ENCODE measurements around the gene SGF29. TPM values are rescaled to one million over a fixed set of nuclear protein-coding genes. Genes with fewer than 3 reads are reported as not detected.
A peak's percentile ranks its signal among the peaks of the same experiment; 100 is the strongest.

Gene SGF29
- total RNA-seq, 1 donor from 2014 or later = 5.3 TPM

DNA sequence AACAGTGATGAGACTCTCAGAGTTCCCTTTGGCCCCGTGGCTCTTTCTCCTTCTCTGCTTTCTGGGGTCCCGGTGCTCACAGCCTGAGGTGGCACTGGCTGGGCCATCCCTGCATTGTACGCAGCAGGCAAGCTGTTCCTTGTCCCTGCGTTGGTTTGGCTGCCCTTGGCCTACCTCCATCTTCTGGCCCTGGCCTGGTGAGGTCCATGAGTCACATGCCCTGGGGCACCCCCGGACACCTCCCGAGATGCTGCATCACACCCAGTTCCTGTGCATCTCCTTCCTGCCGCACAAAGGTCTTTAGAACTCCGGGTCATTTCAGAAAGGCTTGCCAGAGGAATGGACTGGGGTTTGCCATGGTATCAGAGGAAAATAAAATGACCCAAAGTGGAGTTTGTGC, 33.7 kb downstream of the SGF29 start:
- TF ChIP-seq EZH2 (IDR thresholded peaks at IDR 0.05) (no peak), EZH2phosphoT487 (IDR thresholded peaks at IDR 0.05) (no peak)
- TF ChIP-seq, protein P1, sequence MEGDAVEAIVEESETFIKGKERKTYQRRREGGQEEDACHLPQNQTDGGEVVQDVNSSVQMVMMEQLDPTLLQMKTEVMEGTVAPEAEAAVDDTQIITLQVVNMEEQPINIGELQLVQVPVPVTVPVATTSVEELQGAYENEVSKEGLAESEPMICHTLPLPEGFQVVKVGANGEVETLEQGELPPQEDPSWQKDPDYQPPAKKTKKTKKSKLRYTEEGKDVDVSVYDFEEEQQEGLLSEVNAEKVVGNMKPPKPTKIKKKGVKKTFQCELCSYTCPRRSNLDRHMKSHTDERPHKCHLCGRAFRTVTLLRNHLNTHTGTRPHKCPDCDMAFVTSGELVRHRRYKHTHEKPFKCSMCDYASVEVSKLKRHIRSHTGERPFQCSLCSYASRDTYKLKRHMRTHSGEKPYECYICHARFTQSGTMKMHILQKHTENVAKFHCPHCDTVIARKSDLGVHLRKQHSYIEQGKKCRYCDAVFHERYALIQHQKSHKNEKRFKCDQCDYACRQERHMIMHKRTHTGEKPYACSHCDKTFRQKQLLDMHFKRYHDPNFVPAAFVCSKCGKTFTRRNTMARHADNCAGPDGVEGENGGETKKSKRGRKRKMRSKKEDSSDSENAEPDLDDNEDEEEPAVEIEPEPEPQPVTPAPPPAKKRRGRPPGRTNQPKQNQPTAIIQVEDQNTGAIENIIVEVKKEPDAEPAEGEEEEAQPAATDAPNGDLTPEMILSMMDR (IDR thresholded peaks at IDR 0.05) = no peak
- no peak overlapping the region for H3K9ac ChIP-seq

DNA sequence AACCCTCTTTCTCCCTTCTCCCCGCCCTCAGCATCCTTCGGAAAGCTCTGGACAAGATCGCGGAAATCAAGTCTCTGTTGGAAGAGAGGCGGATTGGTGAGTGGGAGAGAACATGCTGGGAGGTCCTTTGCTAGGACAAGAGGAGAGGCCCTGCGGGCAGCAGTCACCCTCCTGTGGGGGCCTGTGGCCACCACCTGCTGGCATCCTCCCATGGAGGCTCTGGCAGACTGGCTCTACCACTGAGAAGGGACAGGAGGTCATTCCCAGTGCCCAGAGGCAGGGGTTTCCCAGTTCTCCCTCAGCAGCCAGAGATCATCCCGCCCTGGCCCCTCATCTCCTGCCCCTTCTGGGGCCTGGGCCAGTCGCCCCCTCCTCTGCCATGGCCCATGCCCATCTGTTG, 35.3 kb downstream of the SGF29 start:
- Histone ChIP-seq H3K27me3 (no peaks in the 10 kb centered on the region), H3K36me3 (no peaks in the 10 kb centered on the region), H3K27ac (no peak overlapping the region), H4K20me1 (ENCODE audit: low read depth) (no peaks in the 10 kb centered on the region), H3K4me1 (no peaks in the 10 kb centered on the region), H3K4me2 (no peak overlapping the region), H3K4me3 (no peak overlapping the region), H3F3A (ENCODE audit: low read depth) (no peaks in the 10 kb centered on the region), H3K9ac (no peak overlapping the region), H2AFZ (replicated peaks) (no peak overlapping the region), H3K79me2 (ENCODE audit: low read depth) (no peaks in the 10 kb centered on the region), H3K9me3 (ENCODE audit: low read depth) (no peaks in the 10 kb centered on the region)
- H3K9me3 Mint-ChIP-seq = no peaks in the 10 kb centered on the region
- H3K36me3 Mint-ChIP-seq = peaks cover 17% of the 10 kb centered on the region
- DNase-seq (ENCODE audit: low spot score) = no peak
- no peaks in the 10 kb centered on the region for H3K27me3 Mint-ChIP-seq (ENCODE audit: insufficient read depth, low read depth)
- H3K4me3 Mint-ChIP-seq = no peak overlapping the region
- H3K27ac Mint-ChIP-seq = no peak overlapping the region
- TF ChIP-seq EZH2 (IDR thresholded peaks at IDR 0.05) (no peak), EZH2phosphoT487 (IDR thresholded peaks at IDR 0.05) (no peak)
- TF ChIP-seq, protein P1 (IDR thresholded peaks at IDR 0.05) = no peak
- H3K4me1 Mint-ChIP-seq = no peaks in the 10 kb centered on the region

More for the DNA sequence above, 33.7 kb downstream of the SGF29 start:
- no peaks in the 10 kb centered on the region for H3K36me3 ChIP-seq
- no peaks in the 10 kb centered on the region for H3K4me1 ChIP-seq
- no peaks in the 10 kb centered on the region for H3K9me3 Mint-ChIP-seq
- no peak overlapping the region for H2AFZ ChIP-seq (replicated peaks)
- no peaks in the 10 kb centered on the region for H4K20me1 ChIP-seq (ENCODE audit: low read depth)
- H3K27me3 Mint-ChIP-seq (ENCODE audit: insufficient read depth, low read depth) = no peaks in the 10 kb centered on the region
- H3K4me1 Mint-ChIP-seq = no peaks in the 10 kb centered on the region
- peaks cover 14% of the 10 kb centered on the region for H3K36me3 Mint-ChIP-seq
- H3K27ac ChIP-seq = no peak overlapping the region
- H3F3A ChIP-seq (ENCODE audit: low read depth) = no peaks in the 10 kb centered on the region
- no peak overlapping the region for H3K4me2 ChIP-seq
- no peaks in the 10 kb centered on the region for H3K79me2 ChIP-seq (ENCODE audit: low read depth)
- peak overlapping the region; percentile 11 for H3K27ac Mint-ChIP-seq
- no peak overlapping the region for H3K4me3 ChIP-seq
- H3K9me3 ChIP-seq (ENCODE audit: low read depth) = no peaks in the 10 kb centered on the region
- no peak overlapping the region for H3K4me3 Mint-ChIP-seq
- no peaks in the 10 kb centered on the region for H3K27me3 ChIP-seq
- DNase-seq (ENCODE audit: low spot score) = no peak

DNA sequence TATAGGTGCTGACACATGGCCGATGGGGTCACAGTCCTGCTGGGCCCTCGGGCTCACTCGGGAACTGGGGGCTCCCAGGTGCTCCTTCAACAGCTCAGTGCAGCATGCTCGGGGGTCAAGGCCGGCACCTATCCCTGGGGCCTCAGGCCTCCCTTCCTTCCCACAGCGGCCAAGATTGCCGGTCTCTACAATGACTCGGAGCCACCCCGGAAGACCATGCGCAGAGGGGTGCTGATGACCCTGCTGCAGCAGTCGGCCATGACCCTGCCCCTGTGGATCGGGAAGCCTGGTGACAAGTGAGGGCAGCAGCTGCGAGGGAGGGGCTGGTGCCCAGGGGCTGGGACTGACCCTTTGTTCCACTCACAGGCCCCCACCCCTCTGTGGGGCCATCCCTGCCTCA, 36.2 kb downstream of the SGF29 start:
- H3K27me3 Mint-ChIP-seq (ENCODE audit: insufficient read depth, low read depth) = no peaks in the 10 kb centered on the region
- H3K27me3 ChIP-seq = no peaks in the 10 kb centered on the region
- H3K4me3 Mint-ChIP-seq = no peak overlapping the region
- H3K79me2 ChIP-seq (ENCODE audit: low read depth) = no peaks in the 10 kb centered on the region
- H3K9me3 Mint-ChIP-seq = no peaks in the 10 kb centered on the region
- no peak for DNase-seq (ENCODE audit: low spot score)
- H3K4me2 ChIP-seq = no peak overlapping the region
- H3K4me3 ChIP-seq = no peak overlapping the region
- H4K20me1 ChIP-seq (ENCODE audit: low read depth) = no peaks in the 10 kb centered on the region
- H3K36me3 ChIP-seq = no peaks in the 10 kb centered on the region
- no peaks in the 10 kb centered on the region for H3K4me1 Mint-ChIP-seq
- H3K4me1 ChIP-seq = no peaks in the 10 kb centered on the region
- no peaks in the 10 kb centered on the region for H3F3A ChIP-seq (ENCODE audit: low read depth)
- TF ChIP-seq EZH2 (IDR thresholded peaks at IDR 0.05) (no peak), EZH2phosphoT487 (IDR thresholded peaks at IDR 0.05) (no peak)
- TF ChIP-seq, protein P1 (IDR thresholded peaks at IDR 0.05) = no peak
- no peak overlapping the region for H2AFZ ChIP-seq (replicated peaks)
- H3K9ac ChIP-seq = no peak overlapping the region
- H3K27ac ChIP-seq = no peak overlapping the region
- no peak overlapping the region for H3K27ac Mint-ChIP-seq
- no peaks in the 10 kb centered on the region for H3K9me3 ChIP-seq (ENCODE audit: low read depth)
- peaks cover 14% of the 10 kb centered on the region for H3K36me3 Mint-ChIP-seq

All from neural progenitor cell (in vitro differentiated cells).